ENCODE data around the gene EXOSC5. TPM values are rescaled to one million over a fixed set of nuclear protein-coding genes. Genes with fewer than 3 reads are reported as not detected.
"Not testable (repeated sequence)": the region's sequence is repeated elsewhere in the genome, so short reads cannot be mapped to it uniquely, and the experiment has no call there.

The EXOSC5 gene
- polyA plus RNA-seq, 1 donor: 16.5 TPM

DNA sequence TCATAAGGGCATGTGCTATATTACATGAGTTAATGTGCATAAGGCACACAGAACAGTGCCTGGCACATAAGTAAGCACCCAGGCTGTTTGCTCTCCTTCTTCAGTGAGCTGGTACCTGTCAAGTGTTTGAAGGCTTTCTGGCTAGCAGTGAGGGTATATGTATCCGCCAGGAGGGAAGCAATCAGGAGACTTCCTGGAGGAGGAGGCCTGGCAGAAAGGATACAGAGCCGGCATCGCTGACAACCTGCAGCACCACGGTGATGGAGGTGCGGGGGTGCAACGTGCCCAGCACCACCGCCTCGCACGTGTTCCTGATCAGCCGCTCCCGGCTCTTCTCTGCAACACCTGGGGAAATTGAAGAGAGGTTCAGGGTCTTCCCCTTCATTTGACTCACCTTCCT, 5.5 kb downstream of the EXOSC5 start:
- Histone ChIP-seq H3K36me3 (ENCODE audit: control insufficient read depth, insufficient read depth, low read length) (peaks cover 37% of the 10 kb centered on the region), H3K4me1 (ENCODE audit: control insufficient read depth, insufficient read depth, low read length) (no peaks in the 10 kb centered on the region), H3K27me3 (ENCODE audit: control insufficient read depth, insufficient read depth, low read length) (no peaks in the 10 kb centered on the region), H3K4me3 (ENCODE audit: low read length) (no peak overlapping the region), H3K9me3 (ENCODE audit: control insufficient read depth, low read depth, low read length) (peaks cover under 1% of the 10 kb centered on the region), H3K27ac (ENCODE audit: low read length) (no peak overlapping the region)
- no CpG with 5 or more reads among the region's 11 CpGs for WGBS (ENCODE audit: insufficient coverage, low lambda C conversion rate)
- DNase-seq: no peak

DNA sequence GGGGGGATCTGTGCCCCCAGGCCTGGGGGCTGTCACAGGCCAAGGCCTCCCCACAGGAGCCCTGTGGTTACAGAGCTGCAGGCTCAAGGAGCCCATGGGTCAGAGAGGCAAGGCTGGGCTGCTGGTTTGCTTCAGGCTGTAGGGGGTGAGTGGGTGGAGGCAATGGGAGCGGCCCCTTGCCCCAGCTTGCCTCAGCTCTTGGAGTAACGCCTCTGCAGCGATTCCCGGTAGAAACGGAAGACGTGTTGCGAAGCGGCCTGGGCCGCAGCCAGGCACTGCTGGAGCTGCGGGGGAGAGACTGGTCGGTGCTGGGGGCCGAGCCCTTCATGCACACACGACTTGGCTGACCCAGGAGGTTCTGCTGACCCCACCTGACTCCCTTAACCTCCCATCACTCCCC, 10.7 kb downstream of the EXOSC5 start:
- Histone ChIP-seq H3K27me3 (ENCODE audit: control insufficient read depth, insufficient read depth, low read length) (no peaks in the 10 kb centered on the region), H3K4me3 (ENCODE audit: low read length) (no peak overlapping the region), H3K27ac (ENCODE audit: low read length) (no peak overlapping the region), H3K4me1 (ENCODE audit: control insufficient read depth, insufficient read depth, low read length) (no peaks in the 10 kb centered on the region), H3K36me3 (ENCODE audit: control insufficient read depth, insufficient read depth, low read length) (peaks cover 40% of the 10 kb centered on the region), H3K9me3 (ENCODE audit: control insufficient read depth, low read depth, low read length) (peaks cover 3% of the 10 kb centered on the region)
- no peak for DNase-seq
- no CpG with 5 or more reads among the region's 13 CpGs for WGBS (ENCODE audit: insufficient coverage, low lambda C conversion rate)

DNA sequence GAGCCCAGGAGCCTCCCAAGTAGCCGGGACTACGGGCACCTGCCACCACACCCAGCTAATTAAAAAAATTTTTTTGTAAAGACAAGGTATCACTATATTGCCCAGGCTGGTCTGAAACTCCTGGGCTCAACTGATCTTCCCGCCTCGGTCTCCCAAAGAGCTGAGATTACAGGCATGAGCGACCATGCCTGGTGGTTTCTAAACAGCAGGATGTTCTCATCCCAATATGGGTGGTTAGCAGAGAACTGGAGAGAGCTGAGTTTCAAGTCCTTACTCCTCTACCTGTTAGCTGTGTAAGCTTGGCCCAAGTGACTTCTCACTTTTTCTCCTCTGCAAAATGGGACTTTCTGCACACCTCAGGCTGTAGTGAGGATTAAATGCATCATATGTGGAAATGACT, 12.8 kb downstream of the EXOSC5 start:
- peaks cover 22% of the 10 kb centered on the region for H3K36me3 ChIP-seq (ENCODE audit: control insufficient read depth, insufficient read depth, low read length)
- WGBS (ENCODE audit: insufficient coverage, low lambda C conversion rate): no CpG with 5 or more reads among the region's 5 CpGs
- H3K27ac ChIP-seq (ENCODE audit: low read length): no peak overlapping the region
- no peaks in the 10 kb centered on the region for H3K27me3 ChIP-seq (ENCODE audit: control insufficient read depth, insufficient read depth, low read length)
- H3K4me1 ChIP-seq (ENCODE audit: control insufficient read depth, insufficient read depth, low read length): no peaks in the 10 kb centered on the region
- no peak overlapping the region for H3K4me3 ChIP-seq (ENCODE audit: low read length)
- peaks cover 3% of the 10 kb centered on the region for H3K9me3 ChIP-seq (ENCODE audit: control insufficient read depth, low read depth, low read length)
- no peak for DNase-seq

DNA sequence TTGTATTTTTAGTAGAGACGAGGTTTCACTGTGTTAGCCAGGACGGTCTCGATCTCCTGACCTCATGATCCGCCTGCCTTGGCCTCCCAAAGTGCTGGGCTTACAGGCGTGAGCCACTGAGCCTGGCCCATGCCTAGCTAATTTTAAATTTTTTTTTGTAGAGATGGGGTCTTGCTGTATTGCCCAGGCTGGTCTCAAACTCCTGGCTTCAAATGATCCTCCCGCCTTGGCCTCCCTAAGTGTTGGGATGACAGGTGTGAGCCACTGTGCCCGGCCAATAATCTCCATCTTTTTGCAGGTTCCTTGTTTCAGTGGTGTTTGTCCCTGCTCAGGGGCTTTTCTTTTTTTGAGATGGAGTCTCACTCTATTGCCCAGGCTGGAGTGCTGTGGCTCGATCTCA, 15.6 kb downstream of the EXOSC5 start:
- not testable (repeated sequence) for H3K36me3 ChIP-seq (ENCODE audit: control insufficient read depth, insufficient read depth, low read length); H3K27me3 ChIP-seq (ENCODE audit: control insufficient read depth, insufficient read depth, low read length)

DNA sequence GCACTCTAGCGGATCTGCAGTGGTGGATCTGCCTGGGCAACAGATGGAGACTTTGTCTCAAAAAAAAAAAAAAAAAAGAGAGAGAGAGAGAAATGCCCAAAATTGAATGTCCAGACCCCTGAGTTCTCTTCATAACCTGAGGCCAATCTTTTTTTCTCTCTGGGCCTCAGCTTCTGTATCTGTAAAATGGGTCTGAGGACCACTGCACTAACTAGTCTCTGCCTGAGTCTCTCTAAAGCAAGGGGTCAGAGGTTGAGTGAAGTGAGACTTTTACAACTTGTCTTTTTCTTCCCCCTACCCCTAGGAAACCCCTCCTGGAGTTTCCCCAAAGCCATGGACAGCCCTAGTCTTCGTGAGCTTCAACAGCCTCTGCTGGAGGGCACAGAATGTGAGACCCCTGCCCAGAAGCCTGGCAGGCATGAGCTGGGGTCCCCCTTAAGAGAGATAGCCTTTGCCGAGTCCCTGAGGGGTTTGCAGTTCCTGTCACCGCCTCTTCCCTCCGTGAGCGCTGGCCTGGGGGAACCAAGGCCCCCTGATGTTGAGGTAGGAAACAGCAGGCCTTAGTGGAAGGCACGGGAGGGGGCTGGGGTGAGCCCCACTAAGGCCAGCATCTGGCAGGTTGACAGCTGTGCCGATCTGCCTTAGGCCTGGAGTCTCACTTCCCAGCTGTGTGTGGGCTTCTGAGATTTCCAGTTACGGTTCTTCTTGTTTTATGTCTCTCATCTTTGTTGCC, 19.0 kb downstream of the EXOSC5 start:
- WGBS (ENCODE audit: insufficient coverage, low lambda C conversion rate): no CpG with 5 or more reads among the region's 9 CpGs
- DNase-seq: no peak

More for the DNA sequence above, 15.6 kb downstream of the EXOSC5 start:
- not testable (repeated sequence) for H3K4me3 ChIP-seq (ENCODE audit: low read length); H3K27ac ChIP-seq (ENCODE audit: low read length); H3K4me1 ChIP-seq (ENCODE audit: control insufficient read depth, insufficient read depth, low read length); H3K9me3 ChIP-seq (ENCODE audit: control insufficient read depth, low read depth, low read length); DNase-seq
- WGBS (ENCODE audit: insufficient coverage, low lambda C conversion rate): 100% methylated on average over 1 of the region's 8 CpGs

DNA sequence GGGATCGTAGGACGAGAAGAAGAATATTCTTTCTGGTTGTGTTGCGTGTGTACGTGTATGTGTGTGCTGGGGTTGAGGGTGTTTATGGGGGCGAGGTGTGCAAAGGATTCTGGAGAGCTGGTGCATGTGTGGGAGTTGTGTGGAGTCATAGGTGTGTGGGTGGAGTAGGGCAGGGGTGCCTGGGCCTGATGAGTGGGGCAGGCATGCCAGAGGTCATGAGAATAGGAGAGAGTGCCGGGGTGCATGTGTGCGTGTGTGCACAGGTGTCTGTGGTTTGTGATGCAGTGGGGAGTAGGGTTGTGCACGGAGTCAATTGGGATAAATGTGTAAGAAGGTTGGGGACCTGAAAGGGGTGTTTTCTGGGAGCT, 20.2 kb downstream of the EXOSC5 start:
- DNase-seq: no peak
- Histone ChIP-seq H3K27ac (ENCODE audit: low read length) (no peak overlapping the region), H3K9me3 (ENCODE audit: control insufficient read depth, low read depth, low read length) (no peaks in the 10 kb centered on the region), H3K4me3 (ENCODE audit: low read length) (peak overlapping the region; percentile 43), H3K4me1 (ENCODE audit: control insufficient read depth, insufficient read depth, low read length) (peaks cover 3% of the 10 kb centered on the region), H3K27me3 (ENCODE audit: control insufficient read depth, insufficient read depth, low read length) (no peaks in the 10 kb centered on the region), H3K36me3 (ENCODE audit: control insufficient read depth, insufficient read depth, low read length) (no peaks in the 10 kb centered on the region)
- WGBS (ENCODE audit: insufficient coverage, low lambda C conversion rate): 100% methylated on average over 1 of the region's 8 CpGs

More for the DNA sequence above, 19.0 kb downstream of the EXOSC5 start:
- H3K27me3 ChIP-seq (ENCODE audit: control insufficient read depth, insufficient read depth, low read length): no peaks in the 10 kb centered on the region
- no peaks in the 10 kb centered on the region for H3K9me3 ChIP-seq (ENCODE audit: control insufficient read depth, low read depth, low read length)
- H3K4me3 ChIP-seq (ENCODE audit: low read length): no peak overlapping the region
- H3K36me3 ChIP-seq (ENCODE audit: control insufficient read depth, insufficient read depth, low read length): peaks cover 3% of the 10 kb centered on the region
- no peak overlapping the region for H3K27ac ChIP-seq (ENCODE audit: low read length)
- H3K4me1 ChIP-seq (ENCODE audit: control insufficient read depth, insufficient read depth, low read length): peaks cover 3% of the 10 kb centered on the region

DNA sequence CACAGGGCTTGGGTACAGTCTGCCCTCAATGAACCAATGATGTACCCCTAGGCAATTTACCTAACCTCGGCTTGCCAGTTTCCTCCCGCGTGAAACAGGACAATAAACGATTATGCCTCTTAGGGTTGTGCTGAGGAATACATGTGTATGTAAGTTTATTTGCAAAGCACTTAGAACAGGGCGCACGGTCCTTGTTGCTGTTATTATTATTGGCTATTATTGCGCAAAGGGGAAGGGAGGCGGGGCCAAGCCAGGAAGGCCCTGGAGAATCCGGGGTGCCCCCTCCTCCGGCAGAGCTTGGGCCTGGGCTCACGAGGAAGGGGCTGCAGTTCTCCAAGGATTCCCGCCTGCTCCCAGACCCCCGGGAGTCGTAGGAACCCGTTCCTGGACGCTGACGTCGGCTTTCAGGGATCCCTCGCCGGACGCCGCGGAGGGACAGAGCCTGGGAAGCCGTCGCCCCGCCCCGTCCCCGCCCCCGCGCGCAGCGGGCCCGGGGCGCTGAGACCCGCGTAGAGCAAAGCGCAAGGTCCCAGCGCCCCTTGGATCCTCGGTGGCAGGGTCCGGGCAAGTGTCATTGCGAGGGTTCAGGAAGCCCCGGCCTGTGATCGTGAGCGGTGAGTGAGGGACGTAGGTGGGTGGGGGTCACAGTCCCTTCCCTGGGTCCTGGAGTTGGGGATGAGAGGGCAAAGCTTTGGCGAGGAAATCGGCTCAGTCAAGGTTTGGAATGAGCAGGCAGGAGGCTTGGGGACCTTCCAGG, 20.7 kb downstream of the EXOSC5 start, which contains the start of gene TMEM91:
Gene TMEM91, plus strand, starts transcription at position 293 of the 757 bp plus-strand sequence. CDS start 1,777 bp downstream, outside the sequence.
- H3K9me3 ChIP-seq (ENCODE audit: control insufficient read depth, low read depth, low read length): no peaks in the 10 kb centered on the region
- H3K27ac ChIP-seq (ENCODE audit: low read length): no peak within 1 kb of the TSS
- DNase-seq: peak in 1 of 2 donors; percentile 71
- peak within 1 kb of the TSS; percentile 43 for H3K4me3 ChIP-seq (ENCODE audit: low read length)
- no peaks in the 10 kb centered on the region for H3K36me3 ChIP-seq (ENCODE audit: control insufficient read depth, insufficient read depth, low read length)
- peaks cover 3% of the 10 kb centered on the region for H3K4me1 ChIP-seq (ENCODE audit: control insufficient read depth, insufficient read depth, low read length)
- no CpG with 5 or more reads among the region's 47 CpGs for WGBS (ENCODE audit: insufficient coverage, low lambda C conversion rate)
- no peaks in the 10 kb centered on the region for H3K27me3 ChIP-seq (ENCODE audit: control insufficient read depth, insufficient read depth, low read length)

DNA sequence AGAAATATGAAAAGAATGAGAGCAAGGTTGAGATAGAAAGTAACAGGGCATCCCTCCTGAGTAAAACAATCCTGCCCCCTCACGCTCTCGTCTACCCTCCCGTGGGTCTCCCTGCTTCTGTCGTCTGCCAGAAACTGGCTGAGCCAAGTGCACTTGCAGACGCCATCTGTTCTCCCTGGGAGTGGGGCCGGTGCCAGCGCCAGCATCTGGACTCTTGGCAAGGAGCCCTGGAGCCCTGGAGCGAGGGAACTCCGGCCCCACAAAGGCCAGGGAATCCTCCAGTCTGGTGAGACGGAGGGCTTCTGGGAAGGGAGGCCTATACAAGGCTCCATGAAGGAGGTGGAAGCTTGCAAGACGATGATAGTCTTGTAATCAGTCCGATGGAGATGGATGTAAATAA, 23.2 kb downstream of the EXOSC5 start:
- peak; percentile 46 to 61 for DNase-seq
- H3K36me3 ChIP-seq (ENCODE audit: control insufficient read depth, insufficient read depth, low read length): no peaks in the 10 kb centered on the region
- no peak overlapping the region for H3K27ac ChIP-seq (ENCODE audit: low read length)
- H3K27me3 ChIP-seq (ENCODE audit: control insufficient read depth, insufficient read depth, low read length): no peaks in the 10 kb centered on the region
- H3K4me3 ChIP-seq (ENCODE audit: low read length): no peak overlapping the region
- WGBS (ENCODE audit: insufficient coverage, low lambda C conversion rate): 40% methylated on average over 1 of the region's 12 CpGs
- H3K4me1 ChIP-seq (ENCODE audit: control insufficient read depth, insufficient read depth, low read length): peaks cover 3% of the 10 kb centered on the region
- no peaks in the 10 kb centered on the region for H3K9me3 ChIP-seq (ENCODE audit: control insufficient read depth, low read depth, low read length)

DNA sequence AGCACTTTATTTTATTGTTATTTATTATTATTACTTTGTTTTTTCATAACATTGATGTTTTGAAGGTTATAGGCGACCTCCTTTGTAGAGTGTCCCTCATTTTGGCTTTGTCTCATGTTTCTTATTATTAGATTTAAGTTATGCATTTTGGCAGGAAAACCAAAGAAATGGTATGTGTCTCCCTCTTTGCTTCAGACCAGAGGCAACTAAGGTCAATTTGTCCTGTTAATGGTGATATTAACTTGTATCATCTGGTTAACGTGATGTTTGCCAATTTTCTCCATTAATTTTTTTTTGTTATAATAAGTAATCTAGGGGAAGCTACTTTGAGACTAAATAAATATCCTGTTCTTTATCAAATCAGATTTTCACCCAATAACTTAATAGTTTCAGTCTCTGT, 24.7 kb downstream of the EXOSC5 start:
- Histone ChIP-seq H3K27ac (ENCODE audit: low read length) (no peak overlapping the region), H3K4me1 (ENCODE audit: control insufficient read depth, insufficient read depth, low read length) (peaks cover 12% of the 10 kb centered on the region), H3K36me3 (ENCODE audit: control insufficient read depth, insufficient read depth, low read length) (no peaks in the 10 kb centered on the region), H3K4me3 (ENCODE audit: low read length) (no peak overlapping the region), H3K9me3 (ENCODE audit: control insufficient read depth, low read depth, low read length) (no peaks in the 10 kb centered on the region), H3K27me3 (ENCODE audit: control insufficient read depth, insufficient read depth, low read length) (no peaks in the 10 kb centered on the region)
- 100% methylated on average over 1 of the region's 2 CpGs for WGBS (ENCODE audit: insufficient coverage, low lambda C conversion rate)
- no peak for DNase-seq

DNA sequence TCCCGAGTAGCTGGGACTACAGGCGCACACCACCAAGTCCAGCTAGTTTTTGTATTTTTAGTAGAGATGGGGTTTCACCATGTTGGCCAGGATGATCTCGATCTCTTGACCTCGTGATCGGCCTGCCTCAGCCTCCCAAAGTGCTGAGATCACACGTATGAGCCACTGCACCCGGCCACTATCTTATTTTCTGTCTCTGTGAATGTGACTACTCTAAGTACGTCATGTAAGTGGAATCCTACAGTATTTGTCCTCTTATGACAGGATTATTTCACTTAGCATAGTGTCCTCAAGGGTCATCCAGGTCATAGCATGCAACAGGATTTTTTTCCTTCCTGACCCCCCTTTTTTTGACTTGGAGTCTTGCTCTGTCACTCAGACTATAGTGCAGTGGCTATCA, 25.6 kb downstream of the EXOSC5 start:
- Histone ChIP-seq H3K27me3 (ENCODE audit: control insufficient read depth, insufficient read depth, low read length) (no peaks in the 10 kb centered on the region), H3K9me3 (ENCODE audit: control insufficient read depth, low read depth, low read length) (no peaks in the 10 kb centered on the region), H3K4me3 (ENCODE audit: low read length) (no peak overlapping the region), H3K4me1 (ENCODE audit: control insufficient read depth, insufficient read depth, low read length) (peaks cover 13% of the 10 kb centered on the region), H3K36me3 (ENCODE audit: control insufficient read depth, insufficient read depth, low read length) (no peaks in the 10 kb centered on the region), H3K27ac (ENCODE audit: low read length) (no peak overlapping the region)
- DNase-seq: no peak
- 100% methylated on average over 1 of the region's 8 CpGs for WGBS (ENCODE audit: insufficient coverage, low lambda C conversion rate)

Data from large intestine (tissue), 3 donors.